Uterus (tissue), 4 donors: ENCODE data around the gene RINL. TPM values are rescaled to one million over a fixed set of nuclear protein-coding genes. Genes with fewer than 3 reads are reported as not detected.

Experiments used
- DNase-seq, 2 donors: peaks; one replicate each; pipeline ENCODE4 v3.0.0-alpha.2; 2019 to 2020
- H3K27ac ChIP-seq, 2 donors: fragments of 200-600 bp; sonication (generic); 1 replicate in 1 of 2; 2 replicates in 1 of 2; pipeline ENCODE4 v1.5.1; 2016 to 2018
- H3K27me3 ChIP-seq, 2 donors: fragments of 200-600 bp; sonication (generic); one replicate each; pipeline ENCODE4 v1.5.1; 2018 to 2019; ENCODE audit warnings: control low read depth in 1 of 2
- H3K36me3 ChIP-seq, 2 donors: fragments of 200-600 bp; sonication (generic); one replicate each; pipeline ENCODE4 v1.5.1; 2019; ENCODE audit warnings: control low read depth in 1 of 2
- H3K4me1 ChIP-seq, 2 donors: fragments of 200-600 bp; sonication (generic); one replicate each; pipeline ENCODE4 v1.5.1; 2018 to 2019; ENCODE audit warnings: control low read depth in 1 of 2
- H3K4me3 ChIP-seq, 2 donors: fragments of 200-600 bp; sonication (generic); 1 replicate in 1 of 2; 2 replicates in 1 of 2; pipeline ENCODE4 v1.5.1; 2018 to 2019; ENCODE audit warnings: mild to moderate bottlenecking in 1 of 2
- H3K9me3 ChIP-seq, 2 donors: fragments of 200-600 bp; sonication (generic); one replicate each; pipeline ENCODE4 v1.5.1; 2019; ENCODE audit warnings: control low read depth in 1 of 2
- CTCF ChIP-seq, 4 experiments: fragments of 200-600 bp in 2 of 4; fragments of 450-650 bp in 2 of 4; sonication (generic) in 2 of 4; IDR thresholded peaks; one replicate each; pipeline ENCODE4 v1.5.1; 2016 to 2019; ENCODE audit warnings: antibody characterized with exemption in 4 of 4, mild to moderate bottlenecking in 2 of 4, moderate library complexity in 1 of 4
- POLR2A ChIP-seq, 2 donors: fragments of 450-650 bp; IDR thresholded peaks; one replicate each; pipeline ENCODE4 v1.6.1; 2016; ENCODE audit warnings: antibody characterized with exemption in 2 of 2, mild to moderate bottlenecking in 1 of 2, moderate library complexity in 1 of 2
- intact Hi-C: fragments of 100-400 bp; cut with DNase I; formaldehyde crosslinking; loops from one replicate; pipeline ENCODE4 v1.15.1; 2023; ENCODE audit warnings: low total_unique reads
- total RNA-seq, 4 donors: library from RNA; depleted of rRNA in 3 of 4; stranded (reverse); fragments of >200 nt in 3 of 4; gene quantifications; one replicate each; pipeline versions ENCODE4 v1.1.0 to v1.2.4, GENCODE V29; 2014 to 2023
- donor health status: DM: yes; HTN: yes; CAD: no.

Gene RINL
- total RNA-seq, 4 donors from 2014 or later = 3.3 to 308 (median 5.0) TPM

- Histone ChIP-seq H3K4me3 (no peak overlapping the region), H3K9me3 (no peaks in the 10 kb centered on the region), H3K4me1 (no peaks in the 10 kb centered on the region), H3K36me3 (no peaks in the 10 kb centered on the region), H3K27me3 (peaks cover 0 to 11% of the 10 kb centered on the region in 2 donors), H3K27ac (no peak overlapping the region)
- intact Hi-C loops = no loop called here
- no peak for TF ChIP-seq POLR2A (IDR thresholded peaks at IDR 0.05)
- DNase-seq = no peak
These were observed 37.5 kb upstream of the RINL start for GRCh38 chr19:38915329-38916321.

DNA sequence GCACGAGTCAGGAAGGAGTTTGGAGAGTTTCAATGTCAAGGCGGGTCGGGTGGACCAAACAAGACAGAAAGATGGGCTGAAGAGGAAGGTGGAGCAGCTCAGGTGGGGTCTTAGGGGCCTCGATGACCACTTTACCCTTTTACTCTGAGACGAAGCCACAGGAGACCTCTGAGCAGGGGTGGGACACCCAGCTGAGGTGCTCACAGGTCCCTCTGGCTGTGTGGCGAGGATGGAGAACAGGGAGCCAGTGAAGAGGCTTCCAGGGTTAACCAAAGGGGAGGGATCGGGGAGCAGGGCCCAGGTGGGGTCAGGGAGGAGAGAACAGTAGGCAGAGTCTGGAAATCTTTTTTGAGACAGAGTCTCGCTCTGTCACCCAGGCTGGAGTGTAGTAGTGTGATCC, 35.9 kb upstream of the RINL start:
- intact Hi-C loops = no loop called here
- Histone ChIP-seq H3K4me1 (no peaks in the 10 kb centered on the region), H3K27ac (no peak overlapping the region), H3K9me3 (no peaks in the 10 kb centered on the region), H3K36me3 (no peaks in the 10 kb centered on the region), H3K27me3 (peaks cover 0 to 11% of the 10 kb centered on the region in 2 donors), H3K4me3 (no peak overlapping the region)
- TF ChIP-seq POLR2A (IDR thresholded peaks at IDR 0.05) (no peak), CTCF (IDR thresholded peaks at IDR 0.05) (no peak)
- DNase-seq = no peak

- intact Hi-C loops = no loop called here
These were observed 34.8 kb upstream of the RINL start for GRCh38 chr19:38912600-38913514.

GRCh38 chr19:38911388-38912001, 33.4 kb upstream of the RINL start:
- DNase-seq = no peak
- Histone ChIP-seq H3K9me3 (no peaks in the 10 kb centered on the region), H3K4me1 (no peaks in the 10 kb centered on the region), H3K4me3 (no peak overlapping the region), H3K27ac (no peak overlapping the region), H3K36me3 (no peaks in the 10 kb centered on the region), H3K27me3 (peaks cover 0 to 11% of the 10 kb centered on the region in 2 donors)
- TF ChIP-seq POLR2A (IDR thresholded peaks at IDR 0.05) = no peak
- TF ChIP-seq CTCF (IDR thresholded peaks at IDR 0.05) = no peak
- intact Hi-C loops = no loop called here

More at GRCh38 chr19:38912600-38913514, 34.8 kb upstream of the RINL start:
- no peaks in the 10 kb centered on the region for H3K36me3 ChIP-seq
- H3K27ac ChIP-seq = no peak overlapping the region
- H3K9me3 ChIP-seq = no peaks in the 10 kb centered on the region
- H3K4me1 ChIP-seq = no peaks in the 10 kb centered on the region
- TF ChIP-seq POLR2A (IDR thresholded peaks at IDR 0.05) = no peak
- TF ChIP-seq CTCF (IDR thresholded peaks at IDR 0.05) = no peak
- DNase-seq = no peak
- no peak overlapping the region for H3K4me3 ChIP-seq
- H3K27me3 ChIP-seq = peaks cover 0 to 11% of the 10 kb centered on the region in 2 donors

DNA sequence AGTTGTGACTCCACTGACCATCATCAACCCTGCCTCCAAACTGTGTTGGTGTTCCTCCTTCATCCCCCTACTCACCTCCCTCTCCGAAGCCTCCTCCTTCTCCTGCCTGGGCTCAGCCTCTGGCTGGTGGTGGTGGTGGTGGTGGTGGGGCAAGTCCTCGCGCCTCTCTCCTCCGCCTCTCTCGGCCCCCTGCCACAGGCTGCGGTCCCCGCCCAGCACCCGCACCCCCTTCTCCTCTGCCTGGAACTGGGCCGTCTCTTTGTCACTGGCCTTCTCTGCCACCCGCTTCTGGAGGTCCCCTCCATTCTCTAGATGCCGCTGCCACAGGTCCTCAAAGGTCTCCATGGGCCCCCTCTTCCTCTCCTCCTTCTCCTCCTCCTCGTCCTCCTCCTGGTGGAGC, 32.4 kb upstream of the RINL start:
- no peak overlapping the region for H3K27ac ChIP-seq
- H3K36me3 ChIP-seq = no peaks in the 10 kb centered on the region
- no peak for TF ChIP-seq CTCF (IDR thresholded peaks at IDR 0.05)
- TF ChIP-seq POLR2A (IDR thresholded peaks at IDR 0.05) = no peak
- H3K4me3 ChIP-seq = no peak overlapping the region
- DNase-seq = no peak
- intact Hi-C loops = no loop called here
- peaks cover 0 to 11% of the 10 kb centered on the region in 2 donors for H3K27me3 ChIP-seq
- H3K9me3 ChIP-seq = no peaks in the 10 kb centered on the region
- H3K4me1 ChIP-seq = no peaks in the 10 kb centered on the region
